Ovary (tissue), 3 donors: ENCODE measurements around the gene WDR18.

Experiments
- EP300 ChIP-seq: sonication (generic); formaldehyde crosslinking; IDR thresholded peaks from one replicate; pipeline ENCODE4 v1.6.1; 2017; ENCODE audit warnings: antibody characterized with exemption
- TF ChIP-seq, protein P1 (sequence below), 3 donors: fragments of 450-650 bp in 2 of 3; fragments of 200-600 bp in 1 of 3; IDR thresholded peaks; one replicate each; pipeline versions ENCODE4 v1.5.1 to v1.8.0; 2016 to 2022; ENCODE audit warnings: antibody characterized with exemption in 3 of 3, mild to moderate bottlenecking in 1 of 3
- donor health status: DM: no; HTN: no; CAD: no.

DNA sequence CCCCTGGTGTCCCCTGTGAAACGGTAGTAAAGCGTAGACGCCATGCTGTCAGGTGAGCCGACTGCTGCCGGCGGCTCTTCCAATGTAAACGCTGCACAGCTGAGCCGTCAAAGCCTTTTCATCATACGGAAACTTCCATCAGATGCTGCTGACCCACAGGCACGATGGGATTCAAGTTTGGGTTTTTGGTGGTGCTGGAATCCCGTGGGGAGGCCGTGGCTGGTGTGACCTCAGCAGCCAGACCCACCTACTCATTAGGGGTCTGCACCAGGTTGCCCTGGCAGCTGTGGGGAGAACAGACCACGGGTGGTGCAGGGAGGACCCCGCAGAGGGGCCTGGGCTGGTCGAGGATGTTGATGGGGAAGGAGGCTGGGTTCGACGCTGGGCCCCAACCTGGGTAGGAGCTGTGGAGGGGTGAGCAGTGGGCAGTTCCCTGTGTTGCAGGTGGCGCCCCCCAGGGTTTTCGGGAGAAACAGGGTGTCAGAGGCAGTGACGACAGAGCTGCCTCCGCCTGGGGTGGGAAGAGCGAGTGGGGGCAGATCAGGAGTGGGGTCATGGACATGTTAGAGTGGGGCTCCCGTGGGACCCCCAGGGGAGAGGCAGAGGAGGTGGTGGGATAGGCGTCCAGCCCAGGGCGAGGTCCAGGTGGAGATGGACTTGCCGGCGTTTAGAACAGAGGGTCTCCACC lies 22.7 kb downstream of the WDR18 start:
- TF ChIP-seq, protein P1, sequence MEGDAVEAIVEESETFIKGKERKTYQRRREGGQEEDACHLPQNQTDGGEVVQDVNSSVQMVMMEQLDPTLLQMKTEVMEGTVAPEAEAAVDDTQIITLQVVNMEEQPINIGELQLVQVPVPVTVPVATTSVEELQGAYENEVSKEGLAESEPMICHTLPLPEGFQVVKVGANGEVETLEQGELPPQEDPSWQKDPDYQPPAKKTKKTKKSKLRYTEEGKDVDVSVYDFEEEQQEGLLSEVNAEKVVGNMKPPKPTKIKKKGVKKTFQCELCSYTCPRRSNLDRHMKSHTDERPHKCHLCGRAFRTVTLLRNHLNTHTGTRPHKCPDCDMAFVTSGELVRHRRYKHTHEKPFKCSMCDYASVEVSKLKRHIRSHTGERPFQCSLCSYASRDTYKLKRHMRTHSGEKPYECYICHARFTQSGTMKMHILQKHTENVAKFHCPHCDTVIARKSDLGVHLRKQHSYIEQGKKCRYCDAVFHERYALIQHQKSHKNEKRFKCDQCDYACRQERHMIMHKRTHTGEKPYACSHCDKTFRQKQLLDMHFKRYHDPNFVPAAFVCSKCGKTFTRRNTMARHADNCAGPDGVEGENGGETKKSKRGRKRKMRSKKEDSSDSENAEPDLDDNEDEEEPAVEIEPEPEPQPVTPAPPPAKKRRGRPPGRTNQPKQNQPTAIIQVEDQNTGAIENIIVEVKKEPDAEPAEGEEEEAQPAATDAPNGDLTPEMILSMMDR (IDR thresholded peaks at IDR 0.05): no peak
- TF ChIP-seq EP300: no peak
